HepG2 (cell line): ENCODE measurements around the gene MAN2A2. TPM values are rescaled to one million over a fixed set of nuclear protein-coding genes. Genes with fewer than 3 reads are reported as not detected.

Experiments used
- ATAC-seq: fragments of 200-7000 bp; cut with Tn5 transposase; 3 replicates; pipeline ENCODE4 v1.9.1; 2020; ENCODE audit warnings: mild to moderate bottlenecking, moderate library complexity
- BruUV-seq: library from RNA; stranded (reverse); fragments of 400-500 nt; replicated peaks from 2 replicates; lab custom pipeline; 2021; lab: Mats Ljungman, UMichigan
- CTCF ChIA-PET: fragments of 300-600 bp; formaldehyde crosslinking; extraction: SDS; loops from one replicate; lab custom pipeline; 2021; ENCODE audit warnings: low total read pairs, inconsistent platforms, low intra/inter-chr PET ratio; lab: Yijun Ruan, JAX
- POLR2A ChIA-PET: fragments of 350-600 bp; sonication (Branson Sonifier 250); formaldehyde crosslinking; loops from one replicate; lab custom pipeline; 2020; ENCODE audit warnings: antibody characterized with exemption, inconsistent platforms; lab: Yijun Ruan, JAX
- DNase-seq: peaks from one replicate; pipeline ENCODE4 v3.0.0-alpha.2; 2015; ENCODE audit warnings: low spot score
- FAIRE-seq: peaks from 3 replicates; lab custom pipeline; 2011; peaks lifted over from hg19 to GRCh38; lab: Jason Lieb, UNC
- H2AFZ ChIP-seq: one replicate; pipeline ENCODE4 v1.6.1; 2011; ENCODE audit warnings: low read length, inconsistent platforms
- H3K27ac ChIP-seq: fragments of 300-600 bp; 3 replicates; pipeline ENCODE4 v1.8.0; 2011; ENCODE audit warnings: mixed run types, mild to moderate bottlenecking, mixed read lengths, low read length, inconsistent platforms; ENCODE audit not compliant: insufficient read depth; ENCODE audit errors: extremely low read length
- H3K27me3 ChIP-seq, 2 experiments: fragments of 200-600 bp in 1 of 2; 2 replicates in 1 of 2; 3 replicates in 1 of 2; pipeline versions ENCODE4 v1.6.0 to v1.8.0; 2011; ENCODE audit warnings: low read length in 2 of 2, mild to moderate bottlenecking in 2 of 2, moderate library complexity in 2 of 2, inconsistent platforms in 1 of 2; ENCODE audit not compliant: insufficient read depth in 2 of 2, control insufficient read depth in 1 of 2
- H3K36me3 ChIP-seq, 2 experiments: fragments of 200-600 bp in 1 of 2; replicated peaks in 1 of 2; 2 replicates in 1 of 2; 3 replicates in 1 of 2; pipeline versions ENCODE4 v1.5.1 to v1.8.0; 2011; ENCODE audit warnings: low read length in 2 of 2, inconsistent platforms in 1 of 2; ENCODE audit not compliant: insufficient read depth in 2 of 2, control insufficient read depth in 1 of 2
- H3K4me1 ChIP-seq: 2 replicates; pipeline ENCODE4 v1.5.1; 2012; ENCODE audit warnings: low read length, inconsistent platforms; ENCODE audit not compliant: insufficient read depth
- H3K4me2 ChIP-seq: 2 replicates; pipeline ENCODE4 v1.6.0; 2011; ENCODE audit warnings: low read depth, low read length, inconsistent platforms
- H3K4me3 ChIP-seq, 3 experiments: fragments of 200-600 bp in 1 of 3; sonication (generic), shearing (Covaris generic) in 1 of 3; replicated peaks in 1 of 3; 2 replicates each; pipeline ENCODE4 v1.5.1; 2011 to 2016; ENCODE audit warnings: low read length in 3 of 3, inconsistent platforms in 2 of 3, low read depth in 2 of 3, mild to moderate bottlenecking in 2 of 3, control low read depth in 1 of 3, mixed read lengths in 1 of 3; ENCODE audit not compliant: insufficient read depth in 1 of 3
- H3K79me2 ChIP-seq: one replicate; pipeline ENCODE4 v1.6.1; 2011; ENCODE audit warnings: low read length, inconsistent platforms; ENCODE audit not compliant: insufficient read depth
- H3K9ac ChIP-seq: 2 replicates; pipeline ENCODE4 v1.6.0; 2011; ENCODE audit warnings: mild to moderate bottlenecking, low read depth, low read length, inconsistent platforms; ENCODE audit not compliant: insufficient read depth
- H3K9me3 ChIP-seq: 2 replicates; pipeline ENCODE4 v1.5.1; 2012; ENCODE audit warnings: mild to moderate bottlenecking, low read length
- H4K20me1 ChIP-seq: 2 replicates; pipeline ENCODE4 v1.6.0; 2011; ENCODE audit warnings: inconsistent platforms, mild to moderate bottlenecking, low read length, moderate library complexity; ENCODE audit not compliant: insufficient read depth
- FOSL2 ChIP-seq: sonication (generic); formaldehyde crosslinking; IDR thresholded peaks from 2 replicates; pipeline ENCODE4 v1.4.0; 2020; ENCODE audit warnings: missing genetic modification reagents
- KDM6A ChIP-seq: IDR thresholded peaks from 2 replicates; pipeline ENCODE4 v1.6.1; 2016; ENCODE audit warnings: low read depth
- MIER3 ChIP-seq: IDR thresholded peaks from 2 replicates; pipeline ENCODE4 v1.6.1; 2016; ENCODE audit warnings: missing compliant biosample characterization, borderline replicate concordance
- SAP130 ChIP-seq: IDR thresholded peaks from 2 replicates; pipeline ENCODE4 v1.6.1; 2016; ENCODE audit warnings: low read depth
- SOX6 ChIP-seq, 2 experiments: fragments of 450-650 bp in 1 of 2; sonication (generic) in 1 of 2; formaldehyde crosslinking in 1 of 2; IDR thresholded peaks; 2 replicates each; pipeline versions ENCODE4 v1.4.0 to v1.6.1; 2017 to 2020; ENCODE audit warnings: antibody characterized with exemption in 1 of 2, mild to moderate bottlenecking in 1 of 2, missing genetic modification reagents in 1 of 2
- ZFAT ChIP-seq: sonication (generic); formaldehyde crosslinking; conservative IDR thresholded peaks from 2 replicates; pipeline ENCODE4 v1.8.1; 2023; ENCODE audit warnings: missing genetic modification reagents, inconsistent platforms
- ZMAT3 ChIP-seq: sonication (generic); formaldehyde crosslinking; conservative IDR thresholded peaks from 2 replicates; pipeline ENCODE4 v1.7.0; 2021; ENCODE audit warnings: missing genetic modification reagents
- ZNF556 ChIP-seq: sonication (generic); formaldehyde crosslinking; IDR thresholded peaks from 2 replicates; pipeline ENCODE4 v1.4.0; 2020; ENCODE audit warnings: mild to moderate bottlenecking, missing genetic modification reagents, borderline replicate concordance
- WGBS: methylation state at CpG from one replicate; pipeline ENCODE4 v1.1.6; 2017; ENCODE audit warnings: low lambda C conversion rate; 5-methylcytosine and 5-hydroxymethylcytosine counted together
- in situ Hi-C: cut with HindIII; loops from 2 replicates; pipeline ENCODE4 v1.10.0; 2017; ENCODE audit warnings: low pct_unique_long_range_greater_than_20kb; ENCODE audit not compliant: extremely low pct_ligation_motif_present
- intact Hi-C: fragments of 100-400 bp; cut with micrococcal nuclease; formaldehyde crosslinking; loops from one replicate; pipeline ENCODE4 v1.10.0; 2022; ENCODE audit not compliant: unreplicated experiment
- polyA plus RNA-seq, 8 experiments: library from polyadenylated mRNA; depleted of rRNA in 3 of 8; stranded (reverse) in 7 of 8; unstranded in 1 of 8; fragments of >200 nt; fragmentation: Illumina TruSeq in 4 of 8; extraction: Trizol in 4 of 8; gene quantifications; 2 replicates each; pipeline versions ENCODE4 v1.2.1 to v1.2.3, GENCODE V29; 2011 to 2016; ENCODE audit warnings: low read depth in 4 of 8, missing spikeins in 1 of 8, mixed read lengths in 1 of 8; ENCODE audit not compliant: insufficient read depth in 1 of 8
- total RNA-seq, 5 experiments: library from RNA; depleted of rRNA; stranded (reverse); fragments of >200 nt; fragmentation: Illumina TruSeq; extraction: Trizol; gene quantifications; 2 replicates each; pipeline ENCODE4 v1.2.3, GENCODE V29; 2016; ENCODE audit warnings: low read depth in 1 of 5
- TF ChIP-seq, protein P1 (sequence below): sonication (generic); formaldehyde crosslinking; IDR thresholded peaks from 2 replicates; pipeline ENCODE4 v1.4.0; 2020; ENCODE audit warnings: missing genetic modification reagents

MAN2A2 gene
- total and polyA plus RNA-seq, 2 of the 13 experiments (the other 11 are each of a cell fraction or from before 2014, with no cell fraction given) = 17.5 to 51.5 TPM

DNA sequence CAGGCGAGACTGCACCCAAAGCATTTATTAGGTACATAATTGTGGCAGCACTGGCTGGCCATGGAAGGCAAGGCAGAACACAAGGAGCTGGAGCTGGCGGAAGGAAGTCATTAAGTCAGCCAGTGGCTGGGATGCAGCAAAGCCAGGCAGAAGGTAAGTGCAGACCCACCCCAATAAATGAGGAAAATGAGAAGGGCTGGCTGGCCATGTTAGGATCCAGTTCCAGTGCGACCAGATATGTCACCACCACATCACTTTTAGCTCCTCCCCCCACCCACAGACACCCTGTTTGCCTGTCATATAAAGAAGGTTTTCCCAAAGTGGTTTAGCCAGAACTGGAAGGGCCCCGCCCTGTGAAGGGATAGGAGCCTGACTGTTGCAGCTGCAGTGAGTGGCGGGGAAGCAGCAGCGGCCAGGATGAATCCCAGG is 34.8 kb upstream of the MAN2A2 start, which contains the start of gene FURIN:
Gene FURIN (plus strand): TSS at position 328 of the 429 bp plus-strand sequence. CDS start 7,153 bp downstream, outside the sequence.
- Histone ChIP-seq H3K79me2 (peaks cover 8% of the 10 kb centered on the region), H3K36me3 (no peaks in the 10 kb centered on the region), H3K4me1 (peaks cover 72% of the 10 kb centered on the region), H2AFZ (no peak within 1 kb of the TSS), H3K27me3 (peaks cover 0 to 62% of the 10 kb centered on the region in 2 experiments), H3K4me2 (no peak within 1 kb of the TSS), H3K9ac (no peak within 1 kb of the TSS), H3K4me3 (no peak within 1 kb of the TSS), H4K20me1 (peaks cover 9% of the 10 kb centered on the region; the same call in 1 of the 2 replicates), H3K9me3 (no peaks in the 10 kb centered on the region), H3K27ac (no peak within 1 kb of the TSS)
- in situ Hi-C loops = no loop called here
- FAIRE-seq = no peak
- CTCF ChIA-PET = no interaction called here
- no TSS peak for BruUV-seq
- no peak for TF ChIP-seq ZFAT
- no peak for TF ChIP-seq ZNF556 (CRISPR knock-in tag)
- TF ChIP-seq SAP130 (CRISPR knock-in tag) = no peak
- TF ChIP-seq KDM6A (CRISPR knock-in tag) = no peak
- TF ChIP-seq MIER3 (CRISPR knock-in tag) = no peak
- TF ChIP-seq FOSL2 (CRISPR knock-in tag) = no peak
- TF ChIP-seq, protein P1, sequence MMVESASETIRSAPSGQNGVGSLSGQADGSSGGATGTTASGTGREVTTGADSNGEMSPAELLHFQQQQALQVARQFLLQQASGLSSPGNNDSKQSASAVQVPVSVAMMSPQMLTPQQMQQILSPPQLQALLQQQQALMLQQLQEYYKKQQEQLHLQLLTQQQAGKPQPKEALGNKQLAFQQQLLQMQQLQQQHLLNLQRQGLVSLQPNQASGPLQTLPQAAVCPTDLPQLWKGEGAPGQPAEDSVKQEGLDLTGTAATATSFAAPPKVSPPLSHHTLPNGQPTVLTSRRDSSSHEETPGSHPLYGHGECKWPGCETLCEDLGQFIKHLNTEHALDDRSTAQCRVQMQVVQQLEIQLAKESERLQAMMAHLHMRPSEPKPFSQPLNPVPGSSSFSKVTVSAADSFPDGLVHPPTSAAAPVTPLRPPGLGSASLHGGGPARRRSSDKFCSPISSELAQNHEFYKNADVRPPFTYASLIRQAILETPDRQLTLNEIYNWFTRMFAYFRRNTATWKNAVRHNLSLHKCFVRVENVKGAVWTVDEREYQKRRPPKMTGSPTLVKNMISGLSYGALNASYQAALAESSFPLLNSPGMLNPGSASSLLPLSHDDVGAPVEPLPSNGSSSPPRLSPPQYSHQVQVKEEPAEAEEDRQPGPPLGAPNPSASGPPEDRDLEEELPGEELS (CRISPR knock-in tag) = no peak
- no peak for TF ChIP-seq SOX6 (IDR thresholded peaks at IDR 0.05)
- no peak for TF ChIP-seq SOX6 (CRISPR knock-in tag; IDR thresholded peaks at IDR 0.05)
- TF ChIP-seq ZMAT3 (CRISPR knock-in tag) = no peak
- ATAC-seq = no peak
- WGBS = 87% methylated on average over 6 of the region's 6 CpGs
- intact Hi-C loops = no loop called here
- no peak for DNase-seq
- POLR2A ChIA-PET = no interaction called here
